ENCODE measurements around the gene PUS3. TPM values are rescaled to one million over a fixed set of nuclear protein-coding genes. Genes with fewer than 3 reads are reported as not detected.

The PUS3 gene
- total and polyA plus RNA-seq, 8 donors = 8.7 to 19.1 (median 15.8) TPM

GRCh38 chr11:125933030-125933813 is 30.2 kb upstream of the PUS3 start:
- Histone ChIP-seq H3K4me1 (no peaks in the 10 kb centered on the region), H3K4me3 (no peak overlapping the region), H3K27me3 (no peaks in the 10 kb centered on the region), H3K27ac (no peak overlapping the region), H3K36me3 (no peaks in the 10 kb centered on the region), H3K9me3 (no peaks in the 10 kb centered on the region)
- no peak for TF ChIP-seq CTCF (IDR thresholded peaks at IDR 0.05)
- no peak for DNase-seq
- intact Hi-C loops (cut with DNase I) = loop anchor here in 1 of 2 donors (10.0 kb wide), 1 partner anchor 262 kb away; no protein-coding TSS in a partner anchor
- no peak for ATAC-seq

- Histone ChIP-seq H3K27ac (no peak overlapping the region), H3K36me3 (no peaks in the 10 kb centered on the region), H3K9me3 (no peaks in the 10 kb centered on the region), H3K4me3 (no peak overlapping the region), H3K4me1 (no peaks in the 10 kb centered on the region), H3K27me3 (no peaks in the 10 kb centered on the region)
- DNase-seq = no peak
- no peak for TF ChIP-seq CTCF (IDR thresholded peaks at IDR 0.05)
- intact Hi-C loops (cut with DNase I) = loop anchor here in 1 of 2 donors (10.0 kb wide), 1 partner anchor 262 kb away; no protein-coding TSS in a partner anchor
- ATAC-seq = no peak
Measured at GRCh38 chr11:125932301-125932700, 29.3 kb upstream of the PUS3 start.

GRCh38 chr11:125931668-125932067 is 28.7 kb upstream of the PUS3 start:
- H3K27ac ChIP-seq = no peak overlapping the region
- no peaks in the 10 kb centered on the region for H3K36me3 ChIP-seq
- H3K27me3 ChIP-seq = no peaks in the 10 kb centered on the region
- intact Hi-C loops (cut with DNase I) = loop anchor here in 1 of 2 donors (10.0 kb wide), 1 partner anchor 263 kb away; no protein-coding TSS in a partner anchor
- H3K9me3 ChIP-seq = no peaks in the 10 kb centered on the region
- H3K4me3 ChIP-seq = no peak overlapping the region
- no peak for DNase-seq
- ATAC-seq = no peak
- no peaks in the 10 kb centered on the region for H3K4me1 ChIP-seq
- no peak for TF ChIP-seq CTCF (IDR thresholded peaks at IDR 0.05)

- Histone ChIP-seq H3K27ac (no peak overlapping the region), H3K4me3 (no peak overlapping the region)
- intact Hi-C loops (cut with DNase I) = loop anchor here in 1 of 2 donors (10.0 kb wide), 1 partner anchor 264 kb away; no protein-coding TSS in a partner anchor
Measured at GRCh38 chr11:125931116-125931515, 28.1 kb upstream of the PUS3 start.

More at GRCh38 chr11:125931116-125931515, 28.1 kb upstream of the PUS3 start:
- Histone ChIP-seq H3K36me3 (no peaks in the 10 kb centered on the region), H3K27me3 (no peaks in the 10 kb centered on the region), H3K4me1 (no peaks in the 10 kb centered on the region), H3K9me3 (no peaks in the 10 kb centered on the region)
- ATAC-seq = no peak
- DNase-seq = no peak
- TF ChIP-seq CTCF (IDR thresholded peaks at IDR 0.05) = no peak
